ENCODE data around the gene ARRB1.

DNA sequence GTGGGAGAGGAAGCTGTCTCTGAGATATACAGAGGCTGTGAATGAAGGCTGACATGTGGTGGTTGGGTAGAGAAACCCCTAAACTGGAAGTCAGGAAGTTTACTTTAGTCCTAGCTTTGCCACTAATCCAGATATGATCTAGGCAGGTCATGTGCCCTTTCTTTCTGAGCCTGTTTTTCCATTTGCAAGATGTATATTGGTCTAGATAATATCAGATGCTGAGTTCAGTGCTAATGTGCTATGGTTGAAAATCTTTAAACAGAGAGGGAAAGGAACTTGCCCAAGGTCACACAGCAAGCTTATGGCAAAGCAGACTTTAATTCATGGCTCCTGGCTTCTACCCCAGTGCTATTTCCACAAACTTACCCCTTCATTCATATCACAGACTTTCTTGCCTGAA is 136.6 kb downstream of the ARRB1 start:
- no peak for TF ChIP-seq CTCF (IDR thresholded peaks at IDR 0.05)
- no peak for TF ChIP-seq RAD21 (conservative IDR thresholded peaks at IDR 0.05 in 1 of 2, IDR thresholded peaks at IDR 0.05 in 1 of 2)
- TF ChIP-seq MAX (IDR thresholded peaks at IDR 0.05) = no peak
- no peak for TF ChIP-seq MYC (IDR thresholded peaks at IDR 0.05; ENCODE audit: borderline replicate concordance, low read length)
- TF ChIP-seq SMC3 (IDR thresholded peaks at IDR 0.05) = no peak
- TF ChIP-seq JUNB (IDR thresholded peaks at IDR 0.05) = no peak
- no peak for TF ChIP-seq ZFP36 (IDR thresholded peaks at IDR 0.05; ENCODE audit: borderline replicate concordance, partially characterized antibody)
- TF ChIP-seq HOXB5 (CRISPR knock-in tag; IDR thresholded peaks at IDR 0.05) = no peak
- TF ChIP-seq POLR2A (IDR thresholded peaks at IDR 0.05; ENCODE audit: low read length) = no peak
- no peak for TF ChIP-seq CBX8 (IDR thresholded peaks at IDR 0.05)

Data from A549 (cell line).